RWPE1 (cell line): ENCODE results near the gene IFIT1B.
"Not testable (repeated sequence)": the region's sequence is repeated elsewhere in the genome, so short reads cannot be mapped to it uniquely, and the experiment has no call there.

ENCODE experiments used
- CTCF ChIA-PET: fragments of 350-600 bp; sonication (Branson Sonifier 250); formaldehyde crosslinking; extraction: SDS; loops from one replicate; lab custom pipeline; 2021; lab: Yijun Ruan, JAX
- POLR2A ChIA-PET: fragments of 400-600 bp; formaldehyde crosslinking; extraction: SDS; loops from one replicate; lab custom pipeline; 2020; ENCODE audit warnings: antibody characterized with exemption; ENCODE audit not compliant: low non-redundant PET; lab: Yijun Ruan, JAX
- DNase-seq: peaks from one replicate; pipeline ENCODE4 v3.0.0; 2012; ENCODE audit warnings: low spot score
- H3K27ac ChIP-seq: fragments of 450-650 bp; 2 replicates; pipeline ENCODE4 v1.5.1; 2017
- TF ChIP-seq, protein P1 (sequence below): fragments of 450-650 bp; conservative IDR thresholded peaks from 2 replicates; pipeline ENCODE4 v1.5.1; 2017; ENCODE audit warnings: low read depth, mild to moderate bottlenecking

Gene IFIT1B

DNA sequence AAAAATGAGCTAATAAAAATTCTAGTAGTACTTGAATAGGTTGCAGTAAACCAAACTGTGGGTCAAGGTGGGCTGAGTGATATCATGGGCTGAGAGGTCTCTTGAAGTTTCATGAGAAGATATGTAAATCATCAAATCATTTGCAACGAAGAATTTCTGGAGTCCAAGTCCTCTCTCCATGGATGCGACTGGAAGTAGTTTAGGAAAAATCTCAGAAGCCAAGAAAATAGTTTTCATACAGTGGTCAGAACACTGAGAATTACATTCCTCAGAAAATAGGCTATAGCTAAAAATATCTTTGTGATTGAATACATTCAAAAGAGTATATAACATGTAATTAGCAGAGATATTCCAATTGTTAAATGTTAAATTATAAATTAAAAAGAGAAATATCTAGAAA, 10.9 kb downstream of the IFIT1B start:
- DNase-seq: no peak
- no peak overlapping the region for H3K27ac ChIP-seq
- CTCF ChIA-PET: interaction anchor here (0.6 to 1.6 kb wide), 7 partner anchors 19 to 700 kb away, joined by 3 to 5 read pairs (median 4); no protein-coding TSS in a partner anchor
- TF ChIP-seq, protein P1, sequence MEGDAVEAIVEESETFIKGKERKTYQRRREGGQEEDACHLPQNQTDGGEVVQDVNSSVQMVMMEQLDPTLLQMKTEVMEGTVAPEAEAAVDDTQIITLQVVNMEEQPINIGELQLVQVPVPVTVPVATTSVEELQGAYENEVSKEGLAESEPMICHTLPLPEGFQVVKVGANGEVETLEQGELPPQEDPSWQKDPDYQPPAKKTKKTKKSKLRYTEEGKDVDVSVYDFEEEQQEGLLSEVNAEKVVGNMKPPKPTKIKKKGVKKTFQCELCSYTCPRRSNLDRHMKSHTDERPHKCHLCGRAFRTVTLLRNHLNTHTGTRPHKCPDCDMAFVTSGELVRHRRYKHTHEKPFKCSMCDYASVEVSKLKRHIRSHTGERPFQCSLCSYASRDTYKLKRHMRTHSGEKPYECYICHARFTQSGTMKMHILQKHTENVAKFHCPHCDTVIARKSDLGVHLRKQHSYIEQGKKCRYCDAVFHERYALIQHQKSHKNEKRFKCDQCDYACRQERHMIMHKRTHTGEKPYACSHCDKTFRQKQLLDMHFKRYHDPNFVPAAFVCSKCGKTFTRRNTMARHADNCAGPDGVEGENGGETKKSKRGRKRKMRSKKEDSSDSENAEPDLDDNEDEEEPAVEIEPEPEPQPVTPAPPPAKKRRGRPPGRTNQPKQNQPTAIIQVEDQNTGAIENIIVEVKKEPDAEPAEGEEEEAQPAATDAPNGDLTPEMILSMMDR: no peak
- POLR2A ChIA-PET: interaction anchor here (0.7 kb wide), 1 partner anchor 125 kb away, joined by 3 read pairs; no protein-coding TSS in a partner anchor

DNA sequence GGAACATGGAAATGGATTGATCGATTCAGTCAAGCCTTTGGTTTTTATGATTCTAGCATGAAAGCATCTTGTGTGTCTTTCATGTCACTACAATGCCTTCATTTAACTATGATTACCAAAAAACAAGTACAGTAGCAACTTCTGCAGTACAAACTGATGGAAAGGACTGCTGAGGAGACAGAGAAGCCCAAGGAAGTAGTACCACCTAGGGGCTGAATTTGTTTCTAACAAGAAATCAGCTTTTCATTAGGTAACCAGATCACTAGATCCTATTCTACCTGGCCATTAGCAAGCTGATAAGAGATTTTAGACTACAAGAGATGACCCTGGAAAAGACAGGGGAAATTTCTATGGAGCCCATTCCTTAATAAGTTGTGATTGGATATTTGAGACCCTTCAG, 11.4 kb downstream of the IFIT1B start:
- TF ChIP-seq, protein P1: peak; percentile 46
- ChIA-PET CTCF (interaction anchor here (0.6 to 1.1 kb wide), 6 partner anchors 20 to 700 kb away, joined by 3 to 5 read pairs (median 4); no protein-coding TSS in a partner anchor), POLR2A (no interaction called here)
- no peak overlapping the region for H3K27ac ChIP-seq
- peak; percentile 45 for DNase-seq

DNA sequence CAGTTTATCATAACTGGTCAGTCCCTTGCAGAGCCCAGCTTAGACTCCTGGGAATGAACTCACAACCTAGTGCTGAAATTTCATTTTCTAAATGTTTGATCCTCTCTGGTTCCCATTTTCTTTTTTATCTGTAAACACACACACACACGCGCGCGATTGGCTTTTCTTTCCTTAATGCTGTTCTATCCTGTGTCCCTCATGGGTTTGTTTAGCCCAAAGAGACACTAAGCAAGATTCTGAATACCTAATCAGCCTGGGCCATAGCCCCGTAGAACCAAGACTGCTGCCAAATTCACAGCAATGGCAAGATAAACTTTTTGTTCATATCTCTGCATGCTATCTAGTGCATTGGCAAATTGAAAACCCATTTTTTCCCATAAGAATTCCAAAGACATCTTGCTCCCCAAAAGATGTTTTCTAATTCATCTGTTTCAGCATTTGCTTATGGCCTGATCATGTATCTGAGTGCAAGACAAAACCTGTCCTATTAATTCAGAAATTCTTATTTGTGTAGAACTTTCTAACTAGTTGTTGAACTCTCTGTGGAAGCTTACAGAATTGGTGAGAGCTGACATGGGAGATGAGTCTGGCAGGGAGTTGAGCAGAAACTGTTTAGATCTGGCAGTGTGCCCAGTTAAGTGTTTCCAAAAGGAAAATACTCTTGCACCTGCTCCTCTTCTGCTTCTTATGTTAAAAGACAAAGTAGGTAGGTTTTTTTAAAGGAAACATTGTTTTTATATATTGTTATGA, 12.8 kb downstream of the IFIT1B start:
- peak overlapping the region; percentile 57; the same call in 1 of the 2 replicates for H3K27ac ChIP-seq
- ChIA-PET POLR2A (no interaction called here), CTCF (no interaction called here)
- TF ChIP-seq, protein P1: no peak
- DNase-seq: no peak

DNA sequence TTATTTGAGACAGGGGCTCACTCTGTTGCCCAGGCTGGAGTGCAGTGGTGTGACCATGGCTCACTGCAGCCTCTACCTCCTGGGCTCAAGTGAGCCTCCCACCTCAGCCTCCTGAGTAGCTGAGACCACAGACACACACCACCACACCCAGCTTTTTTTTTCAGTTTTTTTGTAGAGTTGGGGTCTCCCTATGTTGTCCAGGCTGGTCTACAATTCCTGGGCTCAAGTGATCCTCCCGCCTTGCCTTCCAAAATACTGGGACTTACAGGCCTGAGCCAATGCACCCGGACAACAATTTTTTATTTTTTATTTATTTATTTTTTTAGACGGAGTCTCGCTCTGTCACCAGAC, 13.3 kb downstream of the IFIT1B start:
- POLR2A ChIA-PET, DNase-seq, CTCF ChIA-PET: not testable (repeated sequence)
- H3K27ac ChIP-seq: peak overlapping the region; percentile 57

GRCh38 chr10:89391907-89392756, 14.3 kb downstream of the IFIT1B start, which contains the start of gene IFIT1:
Gene IFIT1, plus strand, starts transcription at chr10:89392623. Its CDS starts 90 bp downstream, at chr10:89392713.
- CTCF ChIA-PET: interaction anchor here (0.5 to 0.7 kb wide), 2 partner anchors 11 to 146 kb away, joined by 3 to 4 read pairs; no protein-coding TSS in a partner anchor
- H3K27ac ChIP-seq: peak within 1 kb of the TSS; percentile 72

DNA sequence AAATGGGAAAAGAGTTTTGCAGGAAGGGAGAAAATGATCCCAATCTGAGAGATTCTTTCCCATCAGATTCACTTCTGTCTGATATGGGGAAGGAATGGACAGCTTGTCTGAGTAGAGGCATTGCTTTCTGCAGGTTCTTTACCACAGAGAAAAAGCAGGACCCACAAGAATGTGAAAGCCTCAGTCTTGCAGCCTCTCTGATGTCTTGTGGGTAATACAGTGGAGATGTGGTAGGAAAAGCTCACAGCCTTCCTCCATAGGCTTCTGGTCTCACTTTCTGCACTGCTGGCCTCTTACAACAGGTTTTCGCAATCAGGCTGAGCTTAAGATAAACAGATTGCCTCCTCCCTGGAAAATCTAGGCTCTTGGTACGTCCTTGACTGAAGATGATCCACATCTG, 15.1 kb downstream of the IFIT1B start:
- TF ChIP-seq, protein P1: no peak
- POLR2A ChIA-PET: interaction anchor here (0.6 to 0.7 kb wide), 2 partner anchors 13 to 322 kb away, joined by 3 to 7 read pairs; no protein-coding TSS in a partner anchor
- H3K27ac ChIP-seq: peak overlapping the region; percentile 72
- DNase-seq: peak; percentile 27
- CTCF ChIA-PET: interaction anchor here (0.7 kb wide), 1 partner anchor 12 kb away, joined by 4 read pairs; no protein-coding TSS in a partner anchor

More at GRCh38 chr10:89391907-89392756, 14.3 kb downstream of the IFIT1B start, which contains the start of gene IFIT1:
- POLR2A ChIA-PET: interaction anchor here (0.6 kb wide), 1 partner anchor 12 kb away, joined by 7 read pairs; no protein-coding TSS in a partner anchor
- DNase-seq: peak; percentile 94
- TF ChIP-seq, protein P1: no peak
